Renal pelvis (tissue), 4 donors: ENCODE measurements around the gene AMTN. TPM values are rescaled to one million over a fixed set of nuclear protein-coding genes. Genes with fewer than 3 reads are reported as not detected.
A peak's percentile ranks its signal among the peaks of the same experiment; 100 is the strongest.

ENCODE experiments used
- DNase-seq: peaks from one replicate; pipeline ENCODE4 v3.0.0-alpha.2; 2013
- polyA plus RNA-seq, 3 donors: library from polyadenylated mRNA; unstranded; fragments of 120-200 nt; gene quantifications; one replicate each; pipeline ENCODE4 v1.2.1, GENCODE V29; 2013; ENCODE audit not compliant: insufficient read length in 3 of 3

The AMTN gene
- polyA plus RNA-seq, 3 donors = not detected

DNA sequence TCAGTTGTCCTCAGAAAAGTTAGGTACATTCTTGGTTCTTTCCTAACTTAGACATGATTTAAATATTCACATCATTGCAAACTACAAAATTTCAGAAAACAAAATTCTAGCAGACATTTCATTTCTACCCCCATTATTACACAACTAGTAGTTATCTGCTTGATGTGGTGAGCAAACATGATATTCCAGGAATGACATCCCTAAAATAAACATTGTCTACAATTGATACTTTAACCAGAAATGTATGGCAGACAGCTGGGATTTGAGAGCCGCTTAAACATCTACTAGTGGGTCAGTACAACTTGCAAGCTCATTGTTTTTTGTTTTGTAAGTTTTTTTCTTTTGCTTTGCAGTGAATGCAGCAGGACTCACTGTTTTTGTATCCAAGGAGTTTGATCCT is 41.6 kb downstream of the AMTN start:
- DNase-seq = no peak

DNA sequence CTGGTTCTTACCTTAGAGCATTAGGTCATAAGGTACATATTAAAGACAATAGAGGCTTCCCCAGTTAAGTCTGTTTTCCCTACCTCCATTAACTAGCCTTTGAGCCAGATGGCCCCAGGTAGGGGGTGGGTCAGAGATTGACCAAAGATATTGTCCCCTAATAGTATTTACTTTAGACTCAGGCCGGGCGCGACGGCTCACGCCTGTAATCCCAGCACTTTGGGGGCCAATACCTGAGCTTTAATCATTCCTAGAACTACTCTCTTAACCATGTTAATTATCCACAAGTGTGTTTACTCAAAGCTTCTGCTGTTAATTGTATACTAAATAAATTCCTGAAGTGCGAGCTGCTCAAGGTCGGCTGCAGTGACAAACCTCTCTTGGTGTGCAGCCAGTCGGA is 45.7 kb downstream of the AMTN start:
- DNase-seq = no peak

- DNase-seq = no peak
Measured at GRCh38 chr4:70570796-70571195, 52.4 kb downstream of the AMTN start.

DNA sequence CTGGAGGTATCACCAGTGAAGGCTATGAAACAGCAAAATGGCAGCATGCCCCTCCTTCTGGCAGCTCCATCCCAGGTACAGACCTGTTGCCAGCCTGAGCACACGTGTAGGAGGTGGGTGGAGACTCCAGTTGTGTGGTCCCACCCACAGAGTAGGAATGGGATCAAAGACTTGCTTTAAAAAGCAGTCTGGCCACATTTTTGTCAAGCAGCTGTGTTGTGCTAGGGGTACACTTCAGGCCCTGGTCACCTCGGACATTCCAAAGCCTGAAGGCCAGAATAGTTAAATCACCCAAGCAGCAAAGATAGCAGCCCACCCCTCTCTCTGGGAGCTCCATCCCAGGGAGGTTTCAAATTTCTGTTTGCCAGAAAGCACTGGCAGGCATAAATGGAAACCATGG is 53.4 kb downstream of the AMTN start:
- DNase-seq = peak; percentile 42

DNA sequence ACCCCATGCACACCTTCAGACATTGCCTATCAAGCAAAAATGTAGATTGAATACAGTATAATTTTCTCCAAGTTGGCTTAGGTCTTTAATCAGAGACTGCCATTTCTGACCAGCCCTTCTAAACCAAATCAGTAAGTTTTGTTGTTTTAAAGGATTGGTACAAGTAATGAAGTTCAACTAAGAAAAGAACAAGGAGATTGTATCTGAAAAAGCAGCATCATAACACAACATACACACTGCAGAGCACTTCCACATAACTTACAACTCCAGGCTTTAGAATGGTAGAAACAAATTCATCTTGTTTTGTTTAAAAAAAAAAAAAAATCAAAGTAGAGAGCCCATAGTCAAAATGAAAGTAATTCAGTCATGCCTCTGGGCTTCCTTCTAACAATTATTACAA is 57.6 kb downstream of the AMTN start:
- no peak for DNase-seq

GRCh38 chr4:70577220-70577927 is 59.0 kb downstream of the AMTN start:
- no peak for DNase-seq

- DNase-seq = no peak
Measured at GRCh38 chr4:70581980-70582379, 63.6 kb downstream of the AMTN start.

Other genes starting within 250 kb of the AMTN start
- under 1 TPM in 2 of 3 donors, not detected in 1; 0.06 to 0.22 TPM for gene CABS1, start 183.6 kb upstream of the AMTN start, polyA plus RNA-seq
- gene SMR3A, start 157.8 kb upstream of the AMTN start, polyA plus RNA-seq = not detected
- gene SMR3B, start 135.4 kb upstream of the AMTN start, polyA plus RNA-seq = not detected
- not detected for gene OPRPN, start 120.6 kb upstream of the AMTN start, polyA plus RNA-seq
- under 1 TPM in 2 of 3 donors, not detected in 1; 0.09 to 0.13 TPM for gene MUC7, start 46.4 kb upstream of the AMTN start, polyA plus RNA-seq
- 1 to 10 TPM; 1.0 to 1.8 (median 1.6) TPM for gene AMBN, start 73.7 kb downstream of the AMTN start, polyA plus RNA-seq
- 1 to 10 TPM; 4.4 to 7.2 (median 5.2) TPM for gene ENAM, start 110.2 kb downstream of the AMTN start, polyA plus RNA-seq
- 1 to 10 TPM in 1 of 3 donors, under 1 TPM in 2; 0.31 to 1.1 (median 0.64) TPM for gene JCHAIN, start 147.9 kb downstream of the AMTN start, polyA plus RNA-seq
- 10 to 100 TPM; 42.2 to 49.4 (median 48.2) TPM for gene UTP3, start 170.0 kb downstream of the AMTN start, polyA plus RNA-seq
- gene RUFY3, start 203.4 kb downstream of the AMTN start, polyA plus RNA-seq = 100 to 1,000 TPM in 2 of 3 donors, 10 to 100 TPM in 1; 93.1 to 186 (median 178) TPM